Muscle of back (tissue), 11 donors: Measurements from ENCODE around the gene FOXP1. TPM values are rescaled to one million over a fixed set of nuclear protein-coding genes. Genes with fewer than 3 reads are reported as not detected.

Source experiments
- DNase-seq, 3 donors: peaks; one replicate each; pipeline versions ENCODE4 v3.0.0 to v3.0.0-alpha.2; 2013
- polyA plus RNA-seq, 10 donors: library from polyadenylated mRNA; unstranded; fragments of 120-200 nt; gene quantifications; one replicate each; pipeline ENCODE4 v1.2.1, GENCODE V29; 2013; ENCODE audit not compliant: insufficient read length in 10 of 10

FOXP1 gene
- polyA plus RNA-seq, 10 donors: 17.1 to 26.3 (median 20.8) TPM

DNA sequence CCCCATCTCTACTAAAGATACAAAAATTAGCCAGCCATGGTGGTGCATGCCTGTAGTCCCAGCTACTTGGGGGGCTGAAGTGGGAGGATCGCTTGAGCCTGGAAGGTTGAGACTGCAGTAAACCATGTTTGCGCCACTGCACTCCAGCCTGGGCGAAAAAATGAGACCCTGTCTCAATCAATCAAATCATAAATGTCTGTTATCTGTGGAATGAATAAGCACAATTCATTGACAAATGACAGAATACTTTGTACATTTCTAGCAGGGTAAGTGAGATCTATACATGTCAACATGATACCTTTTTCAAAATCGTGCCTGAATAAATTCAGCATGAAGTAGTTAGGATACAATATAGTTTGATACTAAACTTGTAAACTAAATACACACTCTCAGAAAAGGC, 181.2 kb downstream of the FOXP1 start:
- no peak for DNase-seq

DNA sequence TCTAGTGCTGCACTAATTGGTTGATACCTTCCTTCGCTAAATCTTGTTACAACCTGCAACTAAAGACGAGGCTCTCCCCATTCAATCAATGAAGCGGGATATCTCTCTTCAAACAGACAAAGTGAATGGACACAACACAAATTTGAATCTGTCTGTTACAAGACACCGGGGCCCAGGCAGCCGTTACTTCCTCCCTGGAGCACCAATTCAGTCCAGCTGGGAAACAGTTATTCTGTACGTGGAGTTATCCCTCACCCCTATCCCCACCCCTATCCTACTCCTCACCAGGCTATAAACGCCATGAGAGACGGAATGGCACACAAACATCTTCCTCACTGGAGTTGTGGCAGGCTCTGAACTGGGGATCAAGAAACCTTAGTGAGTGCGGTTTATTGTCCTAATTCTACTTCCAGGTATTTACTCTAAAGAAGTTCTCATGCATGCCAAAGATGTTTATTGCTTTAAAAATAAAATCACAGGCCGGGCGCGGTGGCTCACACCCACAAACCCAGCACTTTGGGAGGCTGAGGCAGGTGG, 181.8 kb downstream of the FOXP1 start:
- no peak for DNase-seq

DNA sequence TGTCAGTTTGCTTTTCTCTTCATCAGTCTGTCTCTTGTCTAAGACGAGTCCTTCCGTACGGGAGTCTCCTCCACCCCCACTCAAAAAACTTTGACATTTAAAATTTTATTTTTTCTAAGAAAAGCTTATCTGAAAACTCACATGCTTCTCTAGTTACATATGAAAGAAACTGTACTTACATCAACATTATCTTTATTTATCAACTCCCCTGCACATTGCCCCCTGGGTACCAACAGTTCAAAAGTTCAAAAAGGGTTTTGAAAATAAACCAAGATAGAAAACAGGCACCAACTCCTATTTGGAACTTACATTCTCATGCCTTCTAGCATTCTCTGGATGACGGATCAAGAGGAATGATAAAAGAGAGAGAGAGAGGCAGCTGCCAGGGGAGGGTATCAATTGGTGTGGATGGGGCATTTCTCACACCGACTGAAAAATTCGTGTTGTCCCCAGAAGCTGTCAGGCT, 182.5 kb downstream of the FOXP1 start:
- no peak for DNase-seq

DNA sequence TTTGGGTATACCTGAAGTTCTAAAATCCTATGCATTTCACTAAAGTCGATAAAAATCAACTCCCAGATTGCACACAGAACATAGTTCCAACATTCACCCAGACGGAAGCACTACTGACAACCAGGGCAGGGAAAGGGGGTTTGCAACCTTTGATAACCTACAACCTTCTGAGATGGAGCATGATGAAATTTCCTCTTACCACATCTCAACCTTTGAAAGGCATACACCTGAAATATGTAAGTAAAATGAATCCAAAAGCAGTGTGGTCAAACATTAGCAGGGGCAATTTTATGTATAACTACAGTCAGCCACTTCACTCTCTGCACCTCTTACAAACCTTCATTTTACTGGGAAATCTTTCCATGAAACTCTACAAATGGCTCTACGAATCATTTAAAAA, 184.1 kb downstream of the FOXP1 start:
- no peak for DNase-seq

DNA sequence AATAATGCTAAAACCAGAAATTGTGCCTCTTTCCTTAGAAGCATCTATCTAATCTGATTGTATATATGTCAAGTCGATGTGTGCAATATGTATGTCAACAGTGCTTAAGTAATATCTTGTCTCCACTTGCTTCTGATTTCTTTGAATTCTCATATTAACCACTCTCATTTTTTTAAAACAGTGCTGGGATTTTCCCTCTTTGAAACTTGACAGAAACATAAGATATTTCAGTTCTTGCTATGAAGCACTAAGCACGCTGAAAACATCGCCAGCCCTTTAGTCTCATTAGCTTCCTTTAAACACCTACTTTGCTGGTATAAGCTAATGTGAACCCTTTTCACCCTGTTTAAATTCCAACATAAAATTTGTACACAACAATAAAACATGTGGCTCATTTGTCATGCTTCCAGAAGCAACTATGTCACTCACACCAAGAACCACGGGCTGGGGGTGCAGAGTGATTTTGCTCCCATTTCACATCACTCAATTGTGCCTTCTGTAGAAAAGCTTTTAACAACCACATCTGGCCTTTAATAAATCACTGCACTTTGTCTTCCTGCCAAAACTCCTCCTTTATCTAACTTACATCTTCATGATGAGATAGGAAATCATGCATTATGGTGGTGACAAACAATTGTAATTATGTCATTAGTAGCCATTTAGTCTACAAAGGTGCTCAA, 185.2 kb downstream of the FOXP1 start:
- no peak for DNase-seq

DNA sequence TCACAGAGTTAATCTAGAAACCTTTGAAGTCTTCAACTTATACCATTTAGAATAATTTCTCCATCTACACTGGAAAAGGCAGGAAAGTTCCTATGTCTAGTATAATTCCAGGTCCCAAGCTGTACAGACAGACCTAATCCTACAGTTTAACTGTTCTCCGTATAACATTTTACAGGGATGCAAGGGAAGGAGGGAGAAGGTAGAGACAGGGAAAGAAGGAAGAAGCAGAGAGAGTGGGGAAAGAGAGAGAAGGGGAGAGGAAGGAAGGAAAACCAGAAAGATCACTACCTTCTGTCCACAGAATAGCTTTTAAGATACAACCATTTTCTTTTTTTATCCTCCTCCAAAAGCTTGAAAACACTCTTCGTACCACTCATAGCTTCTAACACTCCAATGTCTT, 185.8 kb downstream of the FOXP1 start:
- DNase-seq: no peak

DNA sequence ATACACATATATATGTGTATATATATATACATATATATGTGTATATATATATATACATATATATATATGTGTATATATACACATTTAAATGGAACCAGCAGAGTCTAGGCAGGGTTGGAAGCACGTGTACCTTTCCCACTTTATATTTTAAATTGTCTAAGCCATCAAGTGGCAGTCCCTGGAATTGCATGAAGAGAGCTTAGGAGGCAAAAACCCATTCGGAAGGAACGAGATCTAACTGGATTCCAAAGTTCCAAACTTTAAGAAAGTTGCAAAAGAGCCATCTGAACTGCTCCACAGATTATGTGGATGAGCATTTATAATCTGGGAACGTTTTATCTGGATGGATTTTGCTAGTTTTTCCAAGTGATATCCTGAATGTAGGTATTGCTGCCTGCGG, 186.5 kb downstream of the FOXP1 start:
- peak in 1 of 3 donors; percentile 38 for DNase-seq

DNA sequence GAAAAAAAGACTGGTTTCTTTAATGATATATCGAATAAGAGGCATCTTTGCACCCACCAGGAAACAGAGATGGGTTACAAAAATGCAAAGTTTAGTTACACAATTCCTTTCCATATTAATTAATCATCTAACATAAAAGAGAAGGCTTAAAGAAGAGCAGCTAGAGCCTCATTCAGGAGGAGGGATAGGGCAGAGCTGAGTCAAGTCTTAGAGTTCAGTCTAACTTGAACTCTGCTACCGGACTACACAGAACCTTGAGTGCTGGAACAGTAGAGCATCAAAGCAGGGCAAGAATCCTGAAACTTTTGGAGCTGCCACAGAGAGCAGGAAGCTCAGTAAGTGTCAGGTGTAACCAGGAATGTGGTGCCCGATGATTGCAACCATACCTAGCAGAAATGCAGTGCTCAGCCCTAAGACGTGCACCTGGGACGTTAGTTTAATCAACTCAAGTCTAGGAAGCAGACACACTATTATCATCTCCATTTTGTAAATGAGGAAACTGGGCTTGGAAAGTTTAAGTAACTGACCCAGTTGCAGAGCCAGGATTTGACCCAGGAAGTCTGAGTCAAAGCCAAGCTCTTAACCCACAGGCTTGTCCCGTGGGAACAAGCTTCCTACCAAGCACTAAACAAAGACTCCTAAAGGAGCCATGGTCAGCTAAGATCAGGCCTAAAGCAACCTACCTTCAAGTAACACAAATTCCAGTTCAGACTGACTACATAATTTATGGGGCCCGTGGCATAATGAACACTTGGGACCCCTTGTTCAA, 187.4 kb downstream of the FOXP1 start:
- DNase-seq: no peak

DNA sequence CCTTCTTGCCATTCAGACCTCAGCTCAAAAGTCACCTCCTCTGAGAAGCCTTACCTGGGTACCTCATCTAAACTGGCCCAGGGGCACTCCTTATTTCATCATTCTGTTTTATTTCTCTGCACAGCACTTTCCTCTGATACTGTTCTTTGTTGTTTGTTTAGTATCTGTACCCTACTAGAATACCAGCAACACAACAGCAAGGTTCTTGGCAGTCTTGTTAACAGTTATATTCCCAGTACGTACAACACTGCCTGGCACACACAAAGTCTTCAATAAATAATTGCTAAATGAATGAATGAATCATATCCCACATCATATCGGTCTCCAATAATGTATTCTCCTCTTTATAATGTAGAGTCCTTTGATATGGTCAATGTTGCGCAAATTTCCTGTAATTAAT, 188.1 kb downstream of the FOXP1 start:
- no peak for DNase-seq

DNA sequence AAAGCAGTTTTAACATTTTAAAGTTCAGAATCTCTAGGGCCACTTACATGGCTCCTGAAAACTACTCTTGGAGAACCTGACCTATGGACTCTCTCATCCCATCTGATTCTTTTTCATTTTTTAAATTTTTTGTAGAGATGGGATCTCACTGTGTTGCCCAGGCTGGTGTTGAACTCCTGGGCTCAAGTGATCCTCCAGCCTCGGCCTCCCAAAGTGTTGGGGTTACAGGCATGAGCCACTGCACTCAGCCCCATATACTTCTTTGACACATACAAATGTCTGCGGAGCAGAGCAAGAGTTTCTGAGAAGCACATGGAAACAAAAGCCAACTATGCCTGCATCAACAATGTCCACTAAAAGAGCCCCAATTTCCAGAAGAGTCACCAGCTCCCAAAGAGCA, 189.8 kb downstream of the FOXP1 start:
- no peak for DNase-seq

DNA sequence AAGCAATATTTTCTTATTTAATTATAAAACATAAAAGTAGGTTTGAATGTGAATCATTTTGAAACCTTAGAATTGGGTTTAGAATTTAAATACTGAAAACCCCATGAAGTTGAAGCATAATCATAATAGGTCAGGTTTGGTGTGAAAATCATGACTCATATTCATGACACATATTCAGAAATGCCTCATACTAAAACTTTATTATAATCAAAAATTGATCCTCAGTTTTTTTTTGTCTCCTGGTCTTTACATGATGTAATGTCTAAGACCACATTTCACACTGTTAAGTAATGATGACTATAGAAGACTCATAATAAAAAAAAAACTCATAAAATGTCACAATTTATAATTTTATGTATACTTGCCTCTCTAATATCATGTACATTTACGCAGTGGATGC, 190.4 kb downstream of the FOXP1 start:
- DNase-seq: no peak

DNA sequence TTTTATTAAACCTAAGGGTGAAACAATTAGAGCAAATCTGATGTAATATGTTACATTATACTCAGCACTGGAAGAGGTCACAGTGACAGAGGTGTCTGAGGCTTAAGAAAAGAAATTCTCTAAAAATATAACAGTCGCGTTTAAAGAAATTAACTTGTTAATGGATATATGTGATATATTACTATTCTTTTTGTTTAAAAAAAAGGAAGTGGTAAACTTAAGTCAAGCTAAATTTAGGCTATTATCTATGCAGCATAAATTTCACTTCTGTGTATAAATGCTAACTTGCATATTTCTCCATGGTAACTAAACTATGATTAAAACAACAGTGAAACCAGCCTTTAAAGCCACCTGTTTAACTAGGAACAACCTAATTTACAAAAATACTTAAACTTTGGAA, 191.3 kb downstream of the FOXP1 start:
- DNase-seq: no peak

DNA sequence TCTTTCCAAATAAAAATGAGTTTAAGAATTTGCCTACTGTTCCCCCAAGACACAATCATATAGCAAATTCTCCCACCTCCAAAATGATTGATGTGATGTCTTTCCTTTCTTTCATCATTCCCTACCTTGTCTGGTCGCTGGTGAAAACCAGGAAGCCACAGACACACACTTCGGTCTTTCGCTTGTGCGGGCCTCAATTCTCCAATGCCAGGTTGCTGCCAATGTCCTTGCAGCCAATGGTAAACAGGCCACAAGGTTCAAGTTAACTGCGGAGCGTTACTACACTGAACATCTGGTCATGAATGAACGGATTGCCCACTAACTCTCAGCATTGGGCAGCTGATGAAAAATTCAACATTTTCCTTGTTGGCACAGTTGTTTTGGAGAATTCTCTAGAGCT, 192.2 kb downstream of the FOXP1 start:
- DNase-seq: peak in 1 of 3 donors; percentile 34

DNA sequence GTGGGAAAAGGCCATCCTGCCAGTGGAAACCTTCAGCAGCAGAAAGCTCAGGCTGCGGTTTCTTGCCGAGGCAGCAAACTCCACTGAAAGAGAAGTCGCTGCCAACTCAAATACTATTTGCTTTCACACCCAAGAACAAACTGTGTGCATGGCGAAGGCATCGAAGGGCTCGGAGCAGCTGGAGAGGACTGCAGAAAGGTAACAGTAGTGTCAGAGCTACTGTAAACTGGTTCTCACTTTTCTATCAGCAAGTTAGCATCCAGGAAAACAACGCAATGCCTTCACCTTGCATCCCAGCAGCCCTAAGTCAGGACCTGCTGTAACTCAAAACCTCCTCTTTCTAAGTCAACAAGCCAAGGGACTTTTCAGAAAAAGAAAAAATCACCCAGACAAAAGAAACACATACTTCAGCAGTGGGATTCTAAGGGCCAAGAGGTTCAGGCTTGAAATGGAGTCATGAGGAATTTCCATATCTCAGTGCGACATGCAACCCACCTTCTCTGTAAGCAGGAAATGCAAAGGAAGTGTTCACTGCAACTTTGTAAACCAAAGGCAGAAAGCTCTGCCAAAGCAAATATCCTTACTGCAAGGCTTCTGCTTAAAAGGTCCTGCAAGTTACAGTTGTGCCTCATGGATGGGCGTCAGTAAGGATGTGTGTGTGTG, 193.5 kb downstream of the FOXP1 start:
- peak in 2 of 3 donors; percentile 41 to 72 for DNase-seq

DNA sequence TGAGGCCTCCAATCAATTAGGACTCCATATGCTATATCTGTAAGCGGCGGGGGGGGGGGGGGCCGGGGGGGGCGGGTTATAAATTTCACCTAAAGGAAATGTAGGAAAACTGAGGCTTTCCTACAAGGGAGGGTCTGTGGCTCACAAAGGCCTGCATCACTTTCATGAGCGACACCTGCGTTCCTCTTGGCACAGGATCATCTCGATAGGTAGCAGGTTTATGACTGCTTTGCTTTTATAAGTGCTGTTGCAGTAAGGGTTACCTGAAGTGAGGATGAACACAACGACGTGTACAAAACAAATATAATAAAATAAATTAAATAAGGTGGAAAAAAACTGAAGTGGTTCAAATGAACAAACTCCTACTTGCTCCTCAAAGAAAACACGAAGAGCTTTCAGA, 194.3 kb downstream of the FOXP1 start:
- DNase-seq: no peak

DNA sequence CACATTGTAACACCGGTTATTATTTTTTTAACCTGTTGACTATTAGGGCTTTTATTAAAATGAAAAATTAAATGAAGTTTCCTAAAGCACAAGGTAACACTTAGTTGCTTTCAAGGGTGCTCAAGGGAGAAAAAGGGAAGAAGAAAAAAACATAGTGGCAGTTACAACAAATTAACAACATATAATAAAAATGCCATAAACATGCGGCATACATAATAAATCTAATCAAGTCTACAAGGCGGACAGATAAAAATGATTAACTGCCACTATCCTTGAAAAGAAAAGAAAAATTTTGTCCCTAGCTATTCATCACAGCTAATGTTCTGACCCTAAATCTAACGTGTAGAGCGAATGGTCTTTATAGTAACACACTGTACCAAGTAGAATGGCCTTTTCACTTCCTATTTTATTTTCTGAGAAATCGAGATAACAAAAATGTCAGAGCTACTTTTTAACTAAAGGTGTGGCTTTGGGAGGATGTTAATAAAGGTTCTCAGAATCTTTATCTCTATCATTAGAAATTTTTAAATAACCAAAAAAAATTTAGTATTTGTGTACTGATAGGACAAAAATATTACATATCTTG, 194.9 kb downstream of the FOXP1 start:
- DNase-seq: no peak

DNA sequence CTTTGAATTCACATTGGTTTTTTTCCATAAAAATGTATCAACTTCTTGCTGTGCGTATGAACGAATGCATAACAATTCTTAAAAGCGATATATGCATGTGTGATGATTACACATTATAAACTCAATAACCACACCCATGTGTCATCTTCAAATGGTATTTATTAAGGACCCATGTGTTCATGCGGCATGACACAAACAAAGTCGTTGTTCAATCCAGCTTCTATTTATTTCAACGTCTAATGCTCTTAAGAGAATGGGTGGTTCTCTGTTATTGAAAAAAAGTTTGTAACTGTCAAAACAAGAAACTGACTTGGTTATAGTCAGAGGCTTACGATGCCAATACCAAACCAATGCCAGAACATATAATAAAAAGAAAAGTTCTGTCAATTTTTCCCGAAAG, 195.9 kb downstream of the FOXP1 start:
- no peak for DNase-seq

DNA sequence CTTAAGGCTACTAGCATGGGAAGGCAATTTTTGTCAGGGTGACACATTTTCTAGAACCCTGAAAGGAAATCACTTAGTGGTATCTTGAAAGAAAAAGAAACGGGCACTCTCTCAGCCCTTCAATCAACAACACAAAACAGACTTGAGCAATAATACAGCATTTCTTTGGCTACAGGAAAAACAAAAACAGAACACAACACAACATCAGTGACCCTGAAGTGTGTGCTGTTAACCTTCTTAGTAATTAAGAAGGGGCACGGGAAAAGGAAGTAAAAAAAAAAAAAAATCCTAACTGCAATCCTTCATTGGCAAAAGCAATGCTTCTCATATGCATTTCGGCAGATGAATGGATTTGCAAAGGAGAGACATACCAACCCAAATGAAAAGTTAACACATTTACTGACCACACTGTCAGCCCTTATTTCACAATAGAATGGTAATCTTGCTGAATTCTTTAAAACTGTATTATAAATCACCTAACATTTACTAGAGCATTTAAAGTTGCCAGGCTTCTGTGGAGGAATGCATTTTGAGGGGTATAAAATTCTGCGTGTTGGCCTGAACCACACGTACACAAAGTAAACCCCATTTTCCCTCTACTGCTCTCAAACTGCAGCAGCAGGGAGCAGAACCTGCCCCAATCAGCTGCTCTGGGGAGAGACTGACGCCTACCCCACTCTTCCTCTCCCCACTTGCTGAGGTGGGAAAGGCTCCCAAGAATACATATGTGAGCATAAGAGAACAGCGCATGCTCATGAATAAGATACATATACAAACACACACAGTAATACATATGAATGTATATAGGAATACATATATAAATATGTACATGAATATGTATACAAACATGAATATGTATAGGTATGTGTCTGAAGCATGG, 198.5 kb downstream of the FOXP1 start:
- no peak for DNase-seq

DNA sequence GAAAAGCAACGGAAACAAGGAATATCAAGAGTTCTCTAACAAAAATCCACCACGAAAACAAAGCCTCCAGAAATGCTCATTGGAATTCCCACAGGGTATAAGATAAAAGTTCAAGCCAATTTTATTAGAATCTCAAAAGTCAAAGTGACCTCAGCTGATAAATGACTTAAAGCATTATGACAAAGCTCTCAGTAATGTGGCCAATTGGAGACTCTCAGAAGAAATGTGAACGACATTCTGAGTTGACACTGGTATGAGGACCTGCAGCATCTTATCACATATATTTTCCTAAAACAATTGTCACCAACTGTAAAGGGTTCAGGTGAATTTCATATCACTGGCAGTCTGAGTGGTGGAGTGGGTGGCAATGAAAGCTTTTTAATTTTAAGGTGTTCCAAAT, 199.1 kb downstream of the FOXP1 start:
- DNase-seq: no peak

DNA sequence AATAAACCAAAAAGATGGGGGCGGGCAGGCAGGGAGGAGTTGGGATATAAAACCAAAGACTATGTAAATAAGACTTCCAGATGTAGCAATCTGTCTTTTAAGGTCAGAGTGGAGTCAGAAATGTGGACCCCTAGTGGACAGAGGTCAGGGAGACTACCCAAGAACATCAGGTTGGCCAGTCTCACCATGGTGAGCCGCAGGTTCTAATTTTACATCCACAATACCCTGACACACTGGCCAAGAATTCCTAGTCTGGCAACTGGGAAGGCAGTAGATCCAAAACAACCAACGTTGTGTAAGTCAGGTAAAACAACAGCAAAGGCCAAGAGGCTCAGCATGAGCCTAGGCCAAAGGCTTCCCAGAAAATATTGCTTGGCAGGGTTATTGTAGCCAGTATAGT, 203.4 kb downstream of the FOXP1 start:
- DNase-seq: no peak

DNA sequence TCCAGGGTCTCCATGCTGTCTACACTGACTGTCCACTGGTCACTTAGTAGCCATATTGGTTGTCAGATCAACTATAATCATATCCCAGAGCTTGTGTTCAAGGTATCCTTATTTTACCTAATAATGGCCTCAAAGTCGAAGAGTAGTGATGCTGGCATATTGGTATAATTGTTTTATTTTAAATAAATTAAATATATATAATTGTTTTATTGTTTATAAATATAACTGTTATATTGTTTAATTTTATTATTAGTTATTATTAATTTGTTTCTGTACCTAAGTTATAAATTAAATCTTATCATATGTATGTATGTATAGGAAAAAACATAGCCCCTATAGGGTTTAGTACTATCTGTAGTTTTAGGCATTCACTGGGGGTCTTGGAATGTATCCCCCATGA, 205.0 kb downstream of the FOXP1 start:
- no peak for DNase-seq
